Measurements from ENCODE around the gene MRPL30.
"Not testable (repeated sequence)": the region's sequence is repeated elsewhere in the genome, so short reads cannot be mapped to it uniquely, and the experiment has no call there.

MRPL30 gene

DNA sequence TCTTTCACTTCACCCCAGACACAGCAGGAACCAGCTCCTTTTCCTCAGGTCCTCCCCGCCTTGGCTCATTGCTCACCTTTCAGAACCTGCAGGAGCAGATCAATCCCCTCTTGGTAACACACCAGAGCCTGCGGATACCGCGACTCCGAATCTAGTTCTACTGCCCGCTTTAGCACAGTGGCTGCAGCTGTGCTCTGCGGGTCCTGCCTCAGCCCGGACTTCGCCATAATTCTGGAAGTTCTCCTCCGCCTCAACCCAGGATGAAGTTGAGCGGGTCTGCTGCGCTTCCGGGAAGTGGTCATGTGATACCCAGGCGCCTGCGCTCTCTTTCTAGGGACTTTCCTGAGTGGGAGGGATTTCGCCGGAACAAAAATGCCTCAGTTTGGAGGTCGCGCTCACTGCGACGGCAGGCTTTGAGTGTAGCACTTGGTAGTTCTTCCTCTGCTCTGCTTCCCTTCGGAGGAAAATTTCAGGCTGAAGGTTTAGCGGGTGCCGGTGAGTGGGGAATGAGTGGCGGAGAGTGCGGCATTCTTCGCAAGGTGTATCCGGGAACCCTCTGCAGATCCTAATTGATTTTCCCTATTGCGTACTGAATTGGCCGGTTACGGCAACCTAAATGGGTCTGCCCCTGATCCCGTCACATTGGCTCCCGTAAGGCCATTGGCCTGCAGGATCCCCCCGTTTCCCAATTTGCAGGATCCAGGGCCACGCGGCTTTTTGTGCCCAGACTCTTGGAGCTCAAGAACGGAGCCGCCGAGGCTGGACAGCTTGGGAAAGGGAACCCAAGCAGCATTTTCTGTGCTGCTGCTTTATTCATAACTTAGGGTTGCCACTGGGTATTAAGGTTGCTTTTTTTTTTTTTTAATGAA, at the start of gene MRPL30, which contains the start of gene MITD1:
Gene MRPL30 (plus strand): TSS at position 430 of the 869 bp plus-strand sequence. CDS start 5,020 bp downstream, outside the sequence.
Gene MITD1 (minus strand): TSS at position 304 of the 869 bp plus-strand sequence. CDS start 77 bp downstream, at position 227.
- DNase-seq = peak; percentile 77

- not testable (repeated sequence) for DNase-seq
These were observed 45.9 kb upstream of the MRPL30 start for GRCh38 chr2:99135044-99135556.

- no peak for DNase-seq
These were observed 42.0 kb upstream of the MRPL30 start for GRCh38 chr2:99139003-99139402.

- no peak for DNase-seq
These were observed 40.7 kb upstream of the MRPL30 start for GRCh38 chr2:99140056-99140859.

DNA sequence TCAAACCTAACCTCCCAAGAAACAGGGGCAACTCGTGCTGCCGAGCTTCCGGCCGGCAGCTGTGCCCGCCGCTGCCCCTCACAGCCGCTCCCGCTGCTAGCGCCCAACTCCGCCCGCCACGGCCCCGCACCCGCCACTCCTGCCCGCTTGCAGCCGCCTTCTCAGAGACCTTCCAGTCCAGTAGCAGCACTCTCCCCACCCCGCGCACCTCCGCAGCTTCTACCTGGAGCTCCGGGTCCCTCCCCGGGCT, 40.2 kb upstream of the MRPL30 start:
- no peak for DNase-seq

GRCh38 chr2:99141110-99142108, 39.6 kb upstream of the MRPL30 start, which contains the start of gene C2orf15:
C2orf15 (plus strand) TSS chr2:99141707; CDS start chr2:99150559, 8,852 bp downstream.
- DNase-seq = peak; percentile 97

GRCh38 chr2:99150706-99151105, 30.3 kb upstream of the MRPL30 start:
- no peak for DNase-seq

GRCh38 chr2:99152199-99152895, 28.6 kb upstream of the MRPL30 start:
- no peak for DNase-seq

DNA sequence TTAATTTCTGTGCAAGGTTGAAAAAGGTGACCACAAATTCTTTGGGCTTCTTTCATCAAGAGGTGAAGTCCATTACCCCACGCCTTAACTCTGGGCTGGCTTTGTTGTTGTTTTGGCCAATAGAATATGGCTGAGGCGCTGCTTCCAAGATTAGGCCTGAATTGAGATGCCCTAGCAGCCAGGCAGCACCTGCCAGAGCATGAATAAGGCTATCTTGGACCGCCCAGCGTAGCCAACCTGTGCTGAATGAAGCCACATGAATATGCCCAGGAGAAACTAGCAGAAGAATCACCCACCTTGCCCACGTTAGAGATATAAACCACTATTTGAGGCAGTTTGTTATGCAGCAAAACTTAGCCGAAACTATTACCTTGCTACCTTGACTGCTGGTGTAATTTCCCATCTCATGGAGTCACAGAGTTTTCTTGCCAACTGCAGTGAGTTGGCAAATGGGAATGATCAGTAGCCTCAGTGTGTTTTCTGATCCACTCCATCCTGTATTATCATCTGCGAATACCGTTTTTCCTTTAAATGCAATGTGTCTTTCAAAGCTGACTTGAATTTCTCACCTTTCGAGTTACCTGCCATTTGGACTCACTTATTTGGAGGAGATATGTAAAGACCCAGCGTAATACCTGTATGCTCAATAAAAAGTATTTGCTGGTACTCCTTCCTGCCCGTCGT, 26.9 kb upstream of the MRPL30 start:
- DNase-seq = no peak

DNA sequence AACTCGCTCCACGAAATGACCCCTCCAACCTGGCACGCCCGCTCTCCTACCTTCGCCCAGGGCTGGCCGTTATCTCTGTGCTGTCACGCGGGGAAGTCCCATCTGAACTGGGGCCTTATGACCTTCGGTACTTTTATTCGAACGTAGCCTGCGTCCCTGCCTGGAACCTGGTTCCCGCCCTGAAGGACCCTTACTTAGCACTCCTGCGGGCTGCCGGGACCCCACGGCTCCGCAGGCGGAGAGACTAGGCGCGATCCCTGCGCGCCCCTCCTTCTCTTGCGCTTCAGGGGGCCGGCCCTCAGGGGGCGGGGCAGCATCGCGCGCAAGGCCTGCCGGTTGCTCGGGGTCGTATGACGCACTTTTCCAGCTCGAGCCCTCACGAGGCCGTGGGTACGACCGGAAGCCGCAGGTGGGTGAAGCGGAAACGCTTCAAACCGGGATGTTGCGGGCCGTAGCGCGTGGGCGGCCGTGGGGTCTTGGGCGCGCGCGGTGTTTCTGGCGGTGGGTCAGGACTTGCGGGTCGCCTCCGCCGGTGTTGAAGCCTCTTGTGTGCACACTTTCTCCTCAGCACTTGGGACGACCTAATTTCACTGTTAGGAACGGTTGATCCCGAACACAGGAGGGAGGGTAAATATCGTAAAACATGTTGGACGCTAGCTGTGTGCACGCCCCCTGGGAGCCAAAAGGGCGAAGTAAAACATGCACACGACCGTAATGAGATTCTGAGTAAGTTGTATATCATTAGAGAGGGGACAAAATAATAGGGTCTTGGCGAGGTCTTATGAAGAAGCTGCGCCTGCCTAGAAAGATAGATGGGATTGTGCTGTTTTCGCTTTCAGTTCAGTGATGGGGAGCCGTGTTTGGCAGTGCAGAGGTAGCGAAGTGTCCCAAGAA, 26.1 kb upstream of the MRPL30 start, which contains the start of the genes LIPT1 and TSGA10:
Gene LIPT1 (plus strand): TSS at position 325 of the 894 bp plus-strand sequence. CDS start 6,991 bp downstream, outside the sequence.
Gene TSGA10 (minus strand): TSS at position 300 of the 894 bp plus-strand sequence. CDS start 45,503 bp downstream, outside the sequence.
- DNase-seq = peak; percentile 88

- no peak for DNase-seq
These were observed 24.1 kb upstream of the MRPL30 start for GRCh38 chr2:99156891-99157290.

GRCh38 chr2:99158599-99158998, 22.4 kb upstream of the MRPL30 start:
- no peak for DNase-seq

DNA sequence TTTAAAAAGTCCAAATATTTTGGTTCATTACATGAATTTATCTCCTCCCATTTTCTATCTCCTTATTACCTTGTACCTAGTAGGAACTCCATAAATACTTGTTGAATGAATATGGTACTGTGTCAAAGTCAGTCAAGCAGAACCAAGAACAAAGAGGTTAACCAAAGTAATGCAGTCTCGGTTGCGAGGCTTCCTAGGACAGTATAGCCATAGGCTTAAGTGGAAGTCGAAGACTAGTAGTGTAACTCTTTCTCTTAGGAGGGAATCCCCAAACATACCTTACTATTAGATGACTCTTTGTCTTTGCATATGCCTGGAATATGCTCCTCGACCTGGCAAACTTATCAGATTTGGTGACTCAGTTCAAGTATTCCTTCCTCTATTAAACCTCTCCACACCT, 21.4 kb upstream of the MRPL30 start:
- no peak for DNase-seq

GRCh38 chr2:99166218-99166617, 14.8 kb upstream of the MRPL30 start:
- no peak for DNase-seq

GRCh38 chr2:99169534-99169933, 11.4 kb upstream of the MRPL30 start:
- no peak for DNase-seq

GRCh38 chr2:99171377-99172140, 9.4 kb upstream of the MRPL30 start:
- no peak for DNase-seq

DNA sequence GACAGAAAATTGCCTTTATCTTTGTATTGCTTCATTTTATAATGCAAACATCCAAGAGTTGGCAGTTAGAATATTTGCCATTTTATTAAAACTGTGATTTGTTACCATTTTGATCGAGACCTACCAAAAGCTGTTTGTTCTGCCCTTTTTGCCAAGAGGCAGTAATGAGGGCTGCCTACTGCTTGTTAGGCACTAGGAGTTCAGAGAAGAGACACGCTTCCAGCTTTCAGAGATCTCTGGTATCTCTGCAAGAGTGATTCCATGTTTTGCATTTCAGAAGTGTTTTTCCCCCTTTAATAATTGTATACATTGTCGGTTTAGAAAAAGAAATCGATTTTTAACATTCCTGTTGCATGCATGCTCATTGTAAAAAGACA, 628 bp downstream of the MRPL30 start:
- DNase-seq = no peak

DNA sequence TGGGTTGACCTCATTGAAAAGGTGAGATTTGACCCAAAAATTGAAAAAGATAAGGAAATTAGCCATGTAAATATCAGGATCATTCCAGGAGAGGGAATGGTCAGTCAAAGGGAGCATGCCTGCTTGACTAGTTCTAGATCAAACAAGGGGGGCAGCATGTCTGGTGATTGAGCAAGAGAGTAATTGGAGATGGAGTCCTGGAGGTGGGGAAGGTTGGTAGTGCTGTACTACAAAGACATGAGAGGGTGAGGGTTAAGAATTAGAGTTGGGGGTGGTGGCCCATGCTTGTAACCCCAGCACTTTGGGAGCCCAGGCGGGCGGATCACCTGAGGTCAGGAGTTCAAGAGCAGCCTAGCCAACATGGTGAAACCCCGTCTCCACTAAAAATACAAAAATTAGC, 2.0 kb downstream of the MRPL30 start:
- DNase-seq = no peak

DNA sequence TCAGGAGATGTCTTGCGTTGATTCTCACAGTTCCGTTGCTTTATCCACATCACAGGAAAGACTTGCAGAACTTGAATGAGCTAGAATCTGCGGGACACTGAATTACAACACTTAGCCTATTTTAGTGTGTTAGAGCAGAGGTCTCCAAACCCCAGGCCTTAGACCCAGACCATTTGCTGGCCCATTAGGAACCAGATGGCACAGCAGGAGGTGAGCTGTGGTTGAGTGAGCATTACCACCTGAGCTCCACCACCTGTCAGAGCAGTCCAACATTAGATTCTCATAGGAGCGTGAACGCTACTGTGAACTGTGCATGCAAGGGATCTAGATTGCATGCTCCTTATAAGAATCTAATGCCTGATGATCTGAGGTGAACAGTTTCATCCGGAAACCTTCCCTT, 3.8 kb downstream of the MRPL30 start:
- DNase-seq = no peak

All from stimulated activated CD4-positive, alpha-beta T cell treated with anti-CD3 and anti-CD28 coated beads, Interleukin-12 subunit alpha, Interleukin-12 subunit beta, amount 100 ng/mL, for 4 hours (primary cell).